A673 (cell line): ENCODE results near the gene GTPBP10. TPM values are rescaled to one million over a fixed set of nuclear protein-coding genes. Genes with fewer than 3 reads are reported as not detected.

Experiments
- BruUV-seq: library from RNA; stranded (reverse); fragments of 400-500 nt; replicated peaks from 2 replicates; lab custom pipeline; 2021; lab: Mats Ljungman, UMichigan
- CTCF ChIA-PET: fragments of 300-600 bp; sonication (Branson Sonifier 250); formaldehyde crosslinking; loops from one replicate; lab custom pipeline; 2022; ENCODE audit warnings: antibody characterized with exemption; lab: Charles Lee
- POLR2A ChIA-PET: fragments of 300-600 bp; sonication (Branson Sonifier 250); formaldehyde crosslinking; loops from one replicate; lab custom pipeline; 2022; ENCODE audit warnings: antibody characterized with exemption; ENCODE audit not compliant: low non-redundant PET; lab: Charles Lee
- DNase-seq: peaks from one replicate; pipeline ENCODE4 v3.0.0-alpha.2; 2015; ENCODE audit warnings: low spot score
- H3K27ac ChIP-seq: fragments of 200-600 bp; sonication (generic); 2 replicates; pipeline ENCODE4 v1.5.1; 2016; ENCODE audit warnings: mixed run types, low read depth, mild to moderate bottlenecking, mixed read lengths, antibody characterized with exemption, low read length; ENCODE audit not compliant: poor library complexity, severe bottlenecking
- H3K27me3 ChIP-seq: fragments of 200-600 bp; sonication (generic); replicated peaks from 2 replicates; pipeline ENCODE4 v1.6.1; 2017; ENCODE audit warnings: mixed run types, low read depth, mild to moderate bottlenecking, mixed read lengths, antibody characterized with exemption, low read length; ENCODE audit not compliant: insufficient read depth, poor library complexity
- H3K36me3 ChIP-seq: fragments of 200-600 bp; sonication (generic); 2 replicates; pipeline ENCODE4 v1.6.1; 2016; ENCODE audit warnings: mixed run types, mild to moderate bottlenecking, mixed read lengths, antibody characterized with exemption, low read length; ENCODE audit not compliant: insufficient read depth, poor library complexity, severe bottlenecking
- H3K4me1 ChIP-seq: fragments of 200-600 bp; sonication (generic); 2 replicates; pipeline ENCODE4 v1.6.1; 2017; ENCODE audit warnings: mixed run types, mild to moderate bottlenecking, mixed read lengths, antibody characterized with exemption, low read length; ENCODE audit not compliant: insufficient read depth, poor library complexity, severe bottlenecking
- H3K4me3 ChIP-seq: fragments of 200-600 bp; sonication (generic); 2 replicates; pipeline ENCODE4 v1.5.1; 2016; ENCODE audit warnings: low read depth, mixed run types, mild to moderate bottlenecking, mixed read lengths, low read length; ENCODE audit not compliant: poor library complexity, severe bottlenecking
- H3K9me3 ChIP-seq: fragments of 200-600 bp; sonication (generic); 2 replicates; pipeline ENCODE4 v1.6.1; 2016; ENCODE audit warnings: mixed run types, low read depth, mild to moderate bottlenecking, mixed read lengths, antibody characterized with exemption, low read length; ENCODE audit not compliant: poor library complexity, severe bottlenecking
- EZH2 ChIP-seq: fragments of 200-600 bp; sonication (generic); IDR thresholded peaks from 2 replicates; pipeline ENCODE4 v1.6.1; 2017; ENCODE audit warnings: borderline replicate concordance, low read depth, mild to moderate bottlenecking, mixed read lengths, antibody characterized with exemption, low read length; ENCODE audit not compliant: poor library complexity, severe bottlenecking
- intact Hi-C: fragments of 100-400 bp; cut with micrococcal nuclease; formaldehyde crosslinking; loops from one replicate; pipeline ENCODE4 v1.10.0; 2022; ENCODE audit not compliant: unreplicated experiment
- total RNA-seq: library from RNA; stranded (reverse); gene quantifications from 2 replicates; pipeline ENCODE4 v1.2.3, GENCODE V29; 2021
- TF ChIP-seq, protein P1 (sequence below): fragments of 300-800, 200-600 bp; sonication (generic); conservative IDR thresholded peaks from 2 replicates; pipeline ENCODE4 v1.5.1; 2017; ENCODE audit warnings: low read depth, mild to moderate bottlenecking, antibody characterized with exemption, low read length, moderate library complexity, mixed read lengths

GTPBP10 gene
- total RNA-seq, 1 experiment from 2014 or later: 34.7 TPM

DNA sequence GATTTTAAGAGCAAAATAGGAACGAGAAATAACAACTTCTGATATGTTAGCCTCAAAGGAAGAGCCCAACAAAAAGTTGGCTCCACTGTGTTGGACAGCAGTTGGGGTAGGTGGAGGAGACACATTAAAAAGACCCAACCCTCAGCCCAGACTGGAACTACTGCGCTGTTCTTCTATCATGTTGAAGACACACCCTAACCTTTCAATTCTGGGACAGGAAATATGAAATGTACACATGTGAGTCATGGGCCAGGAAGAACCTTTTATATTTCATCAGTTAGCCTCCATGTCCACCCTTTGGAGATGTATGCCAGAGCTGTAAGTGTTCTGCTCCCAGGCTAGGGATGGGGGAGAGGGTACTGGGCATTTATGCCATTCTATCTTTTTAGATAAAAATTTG lies 78.9 kb downstream of the GTPBP10 start:
- no peak for DNase-seq
- POLR2A ChIA-PET: no interaction called here
- Histone ChIP-seq H3K9me3 (no peaks in the 10 kb centered on the region), H3K27ac (no peak overlapping the region), H3K4me3 (no peak overlapping the region), H3K36me3 (no peaks in the 10 kb centered on the region), H3K4me1 (peaks cover 9% of the 10 kb centered on the region), H3K27me3 (no peaks in the 10 kb centered on the region)
- BruUV-seq: no TSS peak
- intact Hi-C loops: loop anchor here (5.0 kb wide), 2 partner anchors 213 to 1878 kb away; partner anchors contain the start of gene STEAP2
- CTCF ChIA-PET: no interaction called here
- TF ChIP-seq EZH2: no peak
- TF ChIP-seq, protein P1, sequence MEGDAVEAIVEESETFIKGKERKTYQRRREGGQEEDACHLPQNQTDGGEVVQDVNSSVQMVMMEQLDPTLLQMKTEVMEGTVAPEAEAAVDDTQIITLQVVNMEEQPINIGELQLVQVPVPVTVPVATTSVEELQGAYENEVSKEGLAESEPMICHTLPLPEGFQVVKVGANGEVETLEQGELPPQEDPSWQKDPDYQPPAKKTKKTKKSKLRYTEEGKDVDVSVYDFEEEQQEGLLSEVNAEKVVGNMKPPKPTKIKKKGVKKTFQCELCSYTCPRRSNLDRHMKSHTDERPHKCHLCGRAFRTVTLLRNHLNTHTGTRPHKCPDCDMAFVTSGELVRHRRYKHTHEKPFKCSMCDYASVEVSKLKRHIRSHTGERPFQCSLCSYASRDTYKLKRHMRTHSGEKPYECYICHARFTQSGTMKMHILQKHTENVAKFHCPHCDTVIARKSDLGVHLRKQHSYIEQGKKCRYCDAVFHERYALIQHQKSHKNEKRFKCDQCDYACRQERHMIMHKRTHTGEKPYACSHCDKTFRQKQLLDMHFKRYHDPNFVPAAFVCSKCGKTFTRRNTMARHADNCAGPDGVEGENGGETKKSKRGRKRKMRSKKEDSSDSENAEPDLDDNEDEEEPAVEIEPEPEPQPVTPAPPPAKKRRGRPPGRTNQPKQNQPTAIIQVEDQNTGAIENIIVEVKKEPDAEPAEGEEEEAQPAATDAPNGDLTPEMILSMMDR: no peak

DNA sequence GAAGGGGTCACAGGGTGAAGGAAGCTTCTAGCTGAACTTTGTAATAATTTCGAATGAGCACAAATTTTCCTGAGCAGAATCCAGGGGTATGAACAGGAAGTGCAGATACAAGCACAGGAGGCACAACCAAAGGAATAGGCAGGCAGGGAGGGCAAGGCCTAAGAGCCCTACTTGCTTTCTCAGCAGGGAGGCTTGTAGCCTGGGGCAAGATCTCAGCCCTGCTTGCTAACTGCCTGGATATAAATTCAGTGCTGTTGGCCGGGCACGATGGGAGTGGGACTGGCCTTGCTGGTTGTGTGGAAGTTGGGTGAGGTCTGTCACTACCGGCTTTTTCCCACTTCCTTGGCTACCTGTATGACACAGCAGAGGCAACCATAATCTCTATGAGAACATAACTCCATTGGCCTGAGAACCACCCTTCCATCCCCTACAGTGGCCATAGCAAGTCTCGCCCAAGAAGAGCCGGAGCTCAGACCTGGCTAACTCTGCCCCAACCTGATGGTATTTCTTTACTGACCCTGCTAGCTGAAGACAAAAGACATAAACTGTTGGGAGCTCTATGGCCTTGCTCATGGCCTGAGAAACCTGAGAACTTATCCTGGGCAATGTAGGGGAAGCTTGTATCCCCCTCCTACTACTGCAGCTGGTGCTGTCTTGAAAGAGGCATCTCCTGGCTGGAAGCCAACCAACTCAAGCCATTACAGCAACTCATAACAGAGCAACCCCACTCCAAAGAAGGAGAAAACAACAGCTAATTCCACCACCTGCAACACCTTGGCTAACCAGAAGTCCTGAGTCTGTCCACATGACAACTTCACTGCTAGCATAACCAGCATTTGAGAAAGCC lies 84.3 kb downstream of the GTPBP10 start:
- CTCF ChIA-PET: interaction anchor here (0.6 kb wide), 1 partner anchor 24 kb away, joined by 3 read pairs; no protein-coding TSS in a partner anchor
- DNase-seq: peak; percentile 41

DNA sequence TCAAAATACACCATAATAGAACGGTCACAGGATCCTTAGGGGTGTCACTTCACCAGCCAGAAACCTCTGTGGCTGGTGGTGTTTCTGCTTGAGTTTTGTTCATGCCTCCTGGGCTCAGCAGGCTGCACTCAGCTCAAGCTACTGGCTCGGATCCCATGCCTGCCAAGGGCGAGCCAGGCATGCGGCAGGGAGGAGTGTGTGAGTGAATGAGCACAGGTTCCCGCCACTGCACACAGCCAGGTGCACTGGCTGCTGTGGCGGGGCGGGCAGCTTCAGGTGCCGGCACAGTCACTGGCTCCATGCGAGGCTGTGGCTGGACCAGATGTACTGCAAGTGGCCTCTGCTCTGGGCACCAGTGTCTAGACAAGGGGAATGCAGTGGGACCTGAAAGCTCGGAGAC lies 86.2 kb downstream of the GTPBP10 start:
- POLR2A ChIA-PET: no interaction called here
- H3K4me1 ChIP-seq: peaks cover 8% of the 10 kb centered on the region
- intact Hi-C loops: no loop called here
- TF ChIP-seq EZH2: no peak
- TF ChIP-seq, protein P1: no peak
- no peaks in the 10 kb centered on the region for H3K36me3 ChIP-seq
- no peak for DNase-seq
- H3K9me3 ChIP-seq: peaks cover 17% of the 10 kb centered on the region
- no TSS peak for BruUV-seq
- no peak overlapping the region for H3K4me3 ChIP-seq
- CTCF ChIA-PET: no interaction called here
- no peaks in the 10 kb centered on the region for H3K27me3 ChIP-seq
- H3K27ac ChIP-seq: no peak overlapping the region

More for the DNA sequence above, 84.3 kb downstream of the GTPBP10 start:
- no TSS peak for BruUV-seq
- intact Hi-C loops: no loop called here
- H3K9me3 ChIP-seq: peaks cover 7% of the 10 kb centered on the region
- no peaks in the 10 kb centered on the region for H3K36me3 ChIP-seq
- TF ChIP-seq EZH2: no peak
- TF ChIP-seq, protein P1: no peak
- no peaks in the 10 kb centered on the region for H3K27me3 ChIP-seq
- peaks cover 17% of the 10 kb centered on the region for H3K4me1 ChIP-seq
- POLR2A ChIA-PET: no interaction called here
- H3K27ac ChIP-seq: no peak overlapping the region
- no peak overlapping the region for H3K4me3 ChIP-seq
